Measurements from ENCODE around the gene SIAH3. TPM values are rescaled to one million over a fixed set of nuclear protein-coding genes. Genes with fewer than 3 reads are reported as not detected.

Gene SIAH3
- total and polyA plus RNA-seq, 10 donors: under 0.01 to 0.20 (median 0.06) TPM; not detected in 1

DNA sequence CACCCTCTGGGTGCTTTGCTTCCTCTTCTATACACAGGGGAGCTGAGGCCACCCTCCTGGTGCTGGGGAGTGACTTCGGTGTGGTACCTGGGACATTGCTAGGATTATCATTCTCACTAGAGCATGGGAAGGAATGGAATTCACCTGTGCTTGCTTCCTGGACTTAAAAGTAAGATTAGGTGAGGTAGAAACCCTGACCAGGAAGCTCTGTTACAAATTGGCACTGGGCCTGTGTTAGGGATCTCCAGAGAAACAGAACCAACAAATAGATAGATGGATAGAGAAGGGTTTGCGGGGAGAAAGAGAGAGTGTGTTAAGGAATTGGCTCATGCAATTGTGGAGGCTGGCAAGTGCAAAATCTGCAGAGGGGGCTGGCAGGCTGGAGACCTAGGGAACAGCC is 13.9 kb upstream of the SIAH3 start:
- intact Hi-C loops (cut with DNase I; ENCODE audit: low total_unique reads): no loop called here
- 79 to 100% (median 89%) methylated on average over 1 to 2 of the region's 2 CpGs for WGBS, 5 donors
- no peak for TF ChIP-seq POLR2A (IDR thresholded peaks at IDR 0.05)
- no peak for TF ChIP-seq POLR2AphosphoS5 (IDR thresholded peaks at IDR 0.05)
- TF ChIP-seq, protein P1, sequence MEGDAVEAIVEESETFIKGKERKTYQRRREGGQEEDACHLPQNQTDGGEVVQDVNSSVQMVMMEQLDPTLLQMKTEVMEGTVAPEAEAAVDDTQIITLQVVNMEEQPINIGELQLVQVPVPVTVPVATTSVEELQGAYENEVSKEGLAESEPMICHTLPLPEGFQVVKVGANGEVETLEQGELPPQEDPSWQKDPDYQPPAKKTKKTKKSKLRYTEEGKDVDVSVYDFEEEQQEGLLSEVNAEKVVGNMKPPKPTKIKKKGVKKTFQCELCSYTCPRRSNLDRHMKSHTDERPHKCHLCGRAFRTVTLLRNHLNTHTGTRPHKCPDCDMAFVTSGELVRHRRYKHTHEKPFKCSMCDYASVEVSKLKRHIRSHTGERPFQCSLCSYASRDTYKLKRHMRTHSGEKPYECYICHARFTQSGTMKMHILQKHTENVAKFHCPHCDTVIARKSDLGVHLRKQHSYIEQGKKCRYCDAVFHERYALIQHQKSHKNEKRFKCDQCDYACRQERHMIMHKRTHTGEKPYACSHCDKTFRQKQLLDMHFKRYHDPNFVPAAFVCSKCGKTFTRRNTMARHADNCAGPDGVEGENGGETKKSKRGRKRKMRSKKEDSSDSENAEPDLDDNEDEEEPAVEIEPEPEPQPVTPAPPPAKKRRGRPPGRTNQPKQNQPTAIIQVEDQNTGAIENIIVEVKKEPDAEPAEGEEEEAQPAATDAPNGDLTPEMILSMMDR (IDR thresholded peaks at IDR 0.05 in 8 of 11, conservative IDR thresholded peaks at IDR 0.05 in 3 of 11): no peak
- no peaks in the 10 kb centered on the region for H3K4me1 ChIP-seq
- no peak for DNase-seq
- H3K36me3 ChIP-seq: no peaks in the 10 kb centered on the region
- peaks cover 0 to 9% (median 0%) of the 10 kb centered on the region in 8 donors for H3K9me3 ChIP-seq
- no peaks in the 10 kb centered on the region for H3K27me3 ChIP-seq (replicated peaks in 1 of 7)
- no peak overlapping the region for H3K4me3 ChIP-seq
- no peak overlapping the region for H3K27ac ChIP-seq

DNA sequence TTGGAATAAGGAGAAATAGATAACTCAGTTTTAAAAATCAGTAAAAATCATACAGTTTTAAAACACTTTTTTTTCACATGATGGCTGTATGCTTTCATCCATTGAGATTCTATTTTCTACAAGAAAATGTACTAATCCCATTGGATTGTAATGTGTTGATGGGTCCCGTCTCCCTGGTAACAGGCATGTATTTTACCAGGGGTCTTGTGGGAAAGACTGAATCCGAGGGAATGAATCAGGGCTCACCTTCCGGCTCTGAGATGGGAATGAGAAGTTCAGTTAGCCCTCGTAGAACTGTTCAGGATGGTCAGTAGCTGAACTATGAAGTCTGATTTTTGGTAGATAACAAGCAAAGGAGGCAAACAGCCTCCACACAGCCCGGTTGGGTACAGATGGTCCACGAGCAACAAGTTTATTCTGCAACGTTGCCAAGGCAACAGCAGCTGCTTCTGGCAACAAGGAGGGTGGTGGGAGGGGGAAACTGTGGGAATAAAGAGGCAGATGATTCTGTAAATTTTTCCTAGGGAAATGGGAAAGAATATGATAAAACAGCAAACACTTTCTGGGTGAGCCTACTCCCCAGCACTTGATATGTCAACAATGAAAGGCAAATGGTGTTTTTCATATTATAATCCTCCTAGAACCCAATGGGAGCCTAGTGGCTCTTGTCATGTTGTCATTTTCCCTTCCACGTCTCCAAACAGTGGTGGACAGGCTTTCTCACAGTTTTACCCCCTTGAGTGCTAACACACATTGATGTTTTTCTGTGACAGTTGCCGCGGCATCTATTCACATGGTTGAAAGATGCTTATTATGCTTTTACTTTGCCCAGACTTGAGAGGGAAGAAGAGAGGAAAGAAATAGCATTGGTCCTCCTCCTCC is 12.4 kb upstream of the SIAH3 start:
- H3K9me3 ChIP-seq: peaks cover 0 to 9% (median 0%) of the 10 kb centered on the region in 8 donors
- 69 to 82% (median 73%) methylated on average over 10 of the region's 10 CpGs for WGBS, 5 donors
- no peak overlapping the region for H3K4me3 ChIP-seq
- no peak for DNase-seq
- TF ChIP-seq POLR2A (IDR thresholded peaks at IDR 0.05): no peak
- no peak overlapping the region for H3K27ac ChIP-seq
- intact Hi-C loops (cut with DNase I; ENCODE audit: low total_unique reads): no loop called here
- no peaks in the 10 kb centered on the region for H3K27me3 ChIP-seq (replicated peaks in 1 of 7)
- H3K36me3 ChIP-seq: no peaks in the 10 kb centered on the region
- H3K4me1 ChIP-seq: no peaks in the 10 kb centered on the region

DNA sequence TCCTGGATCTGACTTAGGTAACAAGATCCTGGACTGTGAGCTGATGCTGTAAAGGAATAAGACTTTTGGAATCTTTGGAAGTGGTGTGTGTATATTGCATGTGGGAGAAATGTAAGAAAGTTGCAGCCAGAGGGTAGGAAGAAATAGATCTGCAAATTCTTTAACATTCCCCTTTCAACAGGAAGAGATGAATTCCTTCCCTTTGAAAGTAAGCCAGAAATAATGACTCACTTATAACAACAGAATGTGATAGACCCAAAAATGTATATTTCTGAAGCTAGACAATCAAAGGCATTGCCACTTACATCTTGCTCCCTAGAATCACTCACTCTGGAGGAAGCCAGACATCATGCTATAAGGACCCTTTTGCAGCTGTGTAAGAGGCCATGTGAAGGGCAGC is 9.8 kb upstream of the SIAH3 start:
- intact Hi-C loops (cut with DNase I; ENCODE audit: low total_unique reads): no loop called here
- H3K27me3 ChIP-seq (replicated peaks in 1 of 7): no peaks in the 10 kb centered on the region

DNA sequence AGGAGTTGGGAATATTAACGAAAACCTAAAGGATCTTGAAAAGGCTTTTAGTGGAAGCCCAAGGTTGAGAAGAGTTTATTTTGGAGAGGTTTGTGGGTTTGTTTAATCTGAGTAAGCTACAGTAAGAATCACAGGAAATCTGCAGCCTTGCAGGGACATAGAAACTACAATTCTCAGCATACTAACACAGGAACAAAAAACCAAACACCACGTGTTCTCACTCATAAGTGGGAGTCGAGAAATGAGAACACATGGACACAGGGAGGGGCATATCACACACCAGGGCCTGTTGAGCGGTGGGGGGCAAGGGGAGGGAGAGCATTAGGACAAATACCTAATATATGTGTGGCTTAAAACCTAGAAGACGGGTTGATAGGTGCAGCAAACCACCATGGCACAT is 8.7 kb upstream of the SIAH3 start:
- 56 to 69% (median 63%) methylated on average over 5 of the region's 5 CpGs for WGBS, 5 donors
- Histone ChIP-seq H3K27ac (no peak overlapping the region), H3K36me3 (no peaks in the 10 kb centered on the region), H3K4me1 (no peaks in the 10 kb centered on the region), H3K9me3 (peaks cover 0 to 3% (median 0%) of the 10 kb centered on the region in 8 donors), H3K4me3 (no peak overlapping the region), H3K27me3 (replicated peaks in 1 of 7) (peaks cover 0 to 6% (median 0%) of the 10 kb centered on the region in 7 donors)
- no peak for TF ChIP-seq POLR2A (IDR thresholded peaks at IDR 0.05)
- TF ChIP-seq, protein P1 (IDR thresholded peaks at IDR 0.05 in 8 of 11, conservative IDR thresholded peaks at IDR 0.05 in 3 of 11): no peak
- TF ChIP-seq POLR2AphosphoS5 (IDR thresholded peaks at IDR 0.05): no peak
- intact Hi-C loops (cut with DNase I; ENCODE audit: low total_unique reads): no loop called here
- DNase-seq: no peak

More for the DNA sequence above, 9.8 kb upstream of the SIAH3 start:
- TF ChIP-seq POLR2AphosphoS5 (IDR thresholded peaks at IDR 0.05) (no peak), POLR2A (IDR thresholded peaks at IDR 0.05) (no peak)
- TF ChIP-seq, protein P1 (IDR thresholded peaks at IDR 0.05 in 8 of 11, conservative IDR thresholded peaks at IDR 0.05 in 3 of 11): no peak
- DNase-seq: no peak
- H3K27ac ChIP-seq: no peak overlapping the region
- H3K4me3 ChIP-seq: no peak overlapping the region
- H3K4me1 ChIP-seq: no peaks in the 10 kb centered on the region
- no peaks in the 10 kb centered on the region for H3K9me3 ChIP-seq
- no peaks in the 10 kb centered on the region for H3K36me3 ChIP-seq
